Ovary (tissue), 3 donors: ENCODE measurements around the gene PRKACG.

Experiments
- POLR2A ChIP-seq: fragments of 450-650 bp; IDR thresholded peaks from one replicate; pipeline ENCODE4 v1.6.1; 2017; ENCODE audit warnings: antibody characterized with exemption, mild to moderate bottlenecking, moderate library complexity
- TF ChIP-seq, protein P1 (sequence below), 3 donors: fragments of 450-650 bp in 2 of 3; fragments of 200-600 bp in 1 of 3; IDR thresholded peaks; one replicate each; pipeline versions ENCODE4 v1.5.1 to v1.8.0; 2016 to 2022; ENCODE audit warnings: antibody characterized with exemption in 3 of 3, mild to moderate bottlenecking in 1 of 3
- donor health status: DM: no; HTN: no; CAD: no.

DNA sequence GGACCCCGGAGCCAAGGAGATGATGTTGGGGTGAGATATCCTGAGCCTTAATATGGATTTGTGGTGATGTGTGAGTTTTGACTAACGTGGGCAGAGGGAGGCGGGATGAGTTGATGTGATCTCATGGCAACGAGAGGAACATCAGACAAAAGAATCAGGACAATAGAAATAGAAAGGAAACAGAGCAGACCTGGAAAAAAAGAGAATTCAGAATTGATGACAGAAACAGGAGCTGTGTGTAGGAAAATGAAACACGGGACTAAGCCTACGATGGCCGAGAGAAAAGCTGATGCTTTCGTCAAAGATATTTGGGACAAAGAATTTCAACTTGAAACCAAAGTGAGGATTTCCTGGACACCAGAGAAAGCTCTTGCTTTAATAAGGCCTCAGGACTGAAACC lies 10.9 kb downstream of the PRKACG start:
- no peak for TF ChIP-seq POLR2A
- TF ChIP-seq, protein P1, sequence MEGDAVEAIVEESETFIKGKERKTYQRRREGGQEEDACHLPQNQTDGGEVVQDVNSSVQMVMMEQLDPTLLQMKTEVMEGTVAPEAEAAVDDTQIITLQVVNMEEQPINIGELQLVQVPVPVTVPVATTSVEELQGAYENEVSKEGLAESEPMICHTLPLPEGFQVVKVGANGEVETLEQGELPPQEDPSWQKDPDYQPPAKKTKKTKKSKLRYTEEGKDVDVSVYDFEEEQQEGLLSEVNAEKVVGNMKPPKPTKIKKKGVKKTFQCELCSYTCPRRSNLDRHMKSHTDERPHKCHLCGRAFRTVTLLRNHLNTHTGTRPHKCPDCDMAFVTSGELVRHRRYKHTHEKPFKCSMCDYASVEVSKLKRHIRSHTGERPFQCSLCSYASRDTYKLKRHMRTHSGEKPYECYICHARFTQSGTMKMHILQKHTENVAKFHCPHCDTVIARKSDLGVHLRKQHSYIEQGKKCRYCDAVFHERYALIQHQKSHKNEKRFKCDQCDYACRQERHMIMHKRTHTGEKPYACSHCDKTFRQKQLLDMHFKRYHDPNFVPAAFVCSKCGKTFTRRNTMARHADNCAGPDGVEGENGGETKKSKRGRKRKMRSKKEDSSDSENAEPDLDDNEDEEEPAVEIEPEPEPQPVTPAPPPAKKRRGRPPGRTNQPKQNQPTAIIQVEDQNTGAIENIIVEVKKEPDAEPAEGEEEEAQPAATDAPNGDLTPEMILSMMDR (IDR thresholded peaks at IDR 0.05): no peak
